Activated T-helper 1 cell treated with anti-CD3 and anti-CD28 coated beads, Interleukin-12 subunit alpha, Interleukin-12 subunit beta, Interleukin-2, Interleukin-4 antibody, amounts not matched to agents 30 ng/mL and 10 ng/mL and 1 ng/mL, durations not matched to agents 14 hours and 24 hours and 36 hours (primary cell): Measurements from ENCODE around the gene NBPF6. TPM values are rescaled to one million over a fixed set of nuclear protein-coding genes. Genes with fewer than 3 reads are reported as not detected.
"Not testable (repeated sequence)": the region's sequence is repeated elsewhere in the genome, so short reads cannot be mapped to it uniquely, and the experiment has no call there.

Experiments used
- DNase-seq: peaks from one replicate; pipeline ENCODE4 v3.0.0; 2021; ENCODE audit warnings: low spot score
- H3K27ac Mint-ChIP-seq: one replicate; pipeline ENCODE4 v1.8.0; 2021; ENCODE audit warnings: mild to moderate bottlenecking, mixed read lengths
- H3K27me3 Mint-ChIP-seq: one replicate; pipeline ENCODE4 v1.8.0; 2022; ENCODE audit warnings: mild to moderate bottlenecking, moderate library complexity, mixed read lengths; ENCODE audit not compliant: insufficient read depth
- H3K36me3 Mint-ChIP-seq: one replicate; pipeline ENCODE4 v1.8.0; 2021; ENCODE audit warnings: low read depth, mixed read lengths
- H3K4me1 Mint-ChIP-seq: one replicate; pipeline ENCODE4 v1.8.0; 2021; ENCODE audit warnings: low read depth, mixed read lengths
- H3K4me3 Mint-ChIP-seq: one replicate; pipeline ENCODE4 v1.8.0; 2021; ENCODE audit warnings: mild to moderate bottlenecking, moderate library complexity, mixed read lengths
- H3K9me3 Mint-ChIP-seq: one replicate; pipeline ENCODE4 v1.8.0; 2021; ENCODE audit warnings: mixed read lengths
- intact Hi-C: fragments of 100-400 bp; cut with micrococcal nuclease; formaldehyde crosslinking; loops from one replicate; pipeline ENCODE4 v1.15.1; 2024
- total RNA-seq: library from RNA; stranded (reverse); gene quantifications from 2 replicates; pipeline ENCODE4 v1.2.3, GENCODE V29; 2022

Gene NBPF6
- total RNA-seq, 1 donor from 2014 or later: 0.13 TPM

DNA sequence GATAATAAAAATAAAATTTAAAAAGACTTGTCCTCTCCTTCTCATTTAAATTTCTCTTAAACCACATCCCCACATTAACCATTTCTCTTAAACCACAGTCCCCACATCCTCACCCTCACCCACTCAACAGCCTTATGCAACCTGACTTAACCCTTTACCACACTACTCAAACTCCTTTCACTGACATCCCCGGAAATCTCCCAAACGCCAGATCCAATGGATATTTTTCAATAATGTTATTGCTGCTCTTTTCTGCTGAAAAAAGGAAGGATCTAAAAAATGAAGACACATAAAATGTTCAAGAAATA lies 55.6 kb downstream of the NBPF6 start:
- intact Hi-C loops: loop anchor here (2.0 kb wide), 3 partner anchors 55 to 187 kb away; partner anchors contain the start of genes EEIG2 and PRPF38B
- H3K4me3 Mint-ChIP-seq: no peak overlapping the region
- H3K4me1 Mint-ChIP-seq: no peaks in the 10 kb centered on the region
- H3K27me3 Mint-ChIP-seq: peaks cover 35% of the 10 kb centered on the region
- no peak overlapping the region for H3K27ac Mint-ChIP-seq
- H3K36me3 Mint-ChIP-seq: peaks cover 3% of the 10 kb centered on the region
- no peak for DNase-seq
- peaks cover 16% of the 10 kb centered on the region for H3K9me3 Mint-ChIP-seq

DNA sequence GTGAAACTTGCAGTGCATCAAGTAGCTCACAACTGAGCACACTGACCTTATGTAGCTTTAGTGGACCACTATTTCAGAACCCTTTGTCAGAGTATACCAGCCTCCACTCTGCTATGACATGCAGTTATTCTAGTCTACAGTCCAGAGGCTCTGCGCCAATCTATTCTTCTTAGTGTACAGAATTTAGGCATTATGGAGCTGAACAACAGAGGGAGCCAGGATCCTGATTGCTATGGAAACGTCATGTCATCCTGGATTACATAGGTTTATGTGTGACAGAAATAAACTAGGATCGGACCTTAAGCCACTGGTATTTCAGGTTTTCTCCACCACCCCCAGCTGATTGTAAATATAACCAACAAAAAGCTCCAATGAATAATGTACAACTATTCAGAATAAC lies 61.6 kb downstream of the NBPF6 start:
- no peak overlapping the region for H3K4me3 Mint-ChIP-seq
- H3K27ac Mint-ChIP-seq: no peak overlapping the region
- H3K9me3 Mint-ChIP-seq: peaks cover 16% of the 10 kb centered on the region
- H3K36me3 Mint-ChIP-seq: peaks cover 2% of the 10 kb centered on the region
- intact Hi-C loops: loop anchor here (1.0 to 5.0 kb wide), 8 partner anchors 7 to 386 kb away; partner anchors contain the start of genes PRPF38B and STXBP3
- peaks cover 40% of the 10 kb centered on the region for H3K27me3 Mint-ChIP-seq
- no peak for DNase-seq
- no peaks in the 10 kb centered on the region for H3K4me1 Mint-ChIP-seq

GRCh38 chr1:108512239-108513043 lies 62.3 kb downstream of the NBPF6 start:
- DNase-seq: no peak
- H3K4me3 Mint-ChIP-seq: no peak overlapping the region
- no peak overlapping the region for H3K27ac Mint-ChIP-seq
- intact Hi-C loops: loop anchor here (1.0 to 5.0 kb wide), 8 partner anchors 8 to 385 kb away; partner anchors contain the start of genes PRPF38B and STXBP3
- no peaks in the 10 kb centered on the region for H3K4me1 Mint-ChIP-seq
- peaks cover 46% of the 10 kb centered on the region for H3K27me3 Mint-ChIP-seq
- H3K36me3 Mint-ChIP-seq: peaks cover 2% of the 10 kb centered on the region
- peaks cover 16% of the 10 kb centered on the region for H3K9me3 Mint-ChIP-seq

GRCh38 chr1:108513044-108513415 lies 62.9 kb downstream of the NBPF6 start:
- H3K27ac Mint-ChIP-seq: no peak overlapping the region
- peaks cover 2% of the 10 kb centered on the region for H3K36me3 Mint-ChIP-seq
- peaks cover 16% of the 10 kb centered on the region for H3K9me3 Mint-ChIP-seq
- H3K4me3 Mint-ChIP-seq: no peak overlapping the region
- no peaks in the 10 kb centered on the region for H3K4me1 Mint-ChIP-seq
- peaks cover 45% of the 10 kb centered on the region for H3K27me3 Mint-ChIP-seq
- intact Hi-C loops: loop anchor here (2.0 to 5.0 kb wide), 5 partner anchors 58 to 384 kb away; partner anchors contain the start of genes PRPF38B and STXBP3
- no peak for DNase-seq

- H3K36me3 Mint-ChIP-seq, H3K4me1 Mint-ChIP-seq, H3K4me3 Mint-ChIP-seq, DNase-seq, H3K27ac Mint-ChIP-seq: not testable (repeated sequence)
- intact Hi-C loops: loop anchor here (2.0 to 5.0 kb wide), 5 partner anchors 57 to 383 kb away; partner anchors contain the start of genes PRPF38B and STXBP3
- H3K27me3 Mint-ChIP-seq: peaks cover 47% of the 10 kb centered on the region
- H3K9me3 Mint-ChIP-seq: peaks cover 15% of the 10 kb centered on the region
Observed at GRCh38 chr1:108513914-108514313, 63.8 kb downstream of the NBPF6 start.

DNA sequence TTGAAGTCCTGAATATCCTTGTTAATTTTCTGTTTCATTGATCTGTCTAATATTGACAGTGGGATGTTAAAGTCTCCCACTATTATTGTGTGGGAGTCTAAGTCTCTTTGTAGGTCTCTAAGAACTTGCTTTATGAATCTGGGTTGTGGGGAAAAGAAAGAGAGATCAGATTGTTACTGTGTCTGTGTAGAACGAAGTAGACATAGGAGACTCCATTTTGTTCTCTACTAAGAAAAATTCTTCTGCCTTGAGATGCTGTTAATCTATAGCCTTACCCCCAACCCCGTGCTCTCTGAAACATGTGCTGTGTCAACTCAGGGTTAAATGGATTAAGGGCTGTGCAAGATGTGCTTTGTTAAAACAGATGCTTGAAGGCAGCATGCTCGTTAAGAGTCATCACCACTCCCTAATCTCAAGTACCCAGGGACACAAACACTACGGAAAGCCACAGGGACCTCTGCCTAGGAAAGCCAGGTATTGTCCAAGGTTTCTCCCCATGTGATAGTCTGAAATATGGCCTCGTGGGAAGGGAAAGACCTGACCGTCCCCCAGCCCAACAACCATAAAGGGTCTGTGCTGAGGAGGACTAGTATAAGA lies 67.3 kb downstream of the NBPF6 start:
- H3K4me1 Mint-ChIP-seq, H3K4me3 Mint-ChIP-seq, intact Hi-C loops, H3K27ac Mint-ChIP-seq, DNase-seq, H3K36me3 Mint-ChIP-seq, H3K9me3 Mint-ChIP-seq: not testable (repeated sequence)
- peaks cover 48% of the 10 kb centered on the region for H3K27me3 Mint-ChIP-seq

Other genes starting within 250 kb of the NBPF6 start
- 14.6 and 16.6 TPM in 2 replicates for gene SLC25A24, start 250.0 kb upstream of the NBPF6 start, total RNA-seq
- 0.16 TPM in 1 of 2 replicates, not detected in the other for gene NBPF4, start 206.3 kb upstream of the NBPF6 start, total RNA-seq
- gene EEIG2, start 109.8 kb downstream of the NBPF6 start, total RNA-seq: 16.7 and 18.5 TPM in 2 replicates
- gene HENMT1, start 210.8 kb downstream of the NBPF6 start, total RNA-seq: 17.9 and 20.7 TPM in 2 replicates
- gene PRPF38B, start 242.0 kb downstream of the NBPF6 start, total RNA-seq: 94.4 and 99.8 TPM in 2 replicates